K562 (cell line): ENCODE results near the gene DLGAP3. TPM values are rescaled to one million over a fixed set of nuclear protein-coding genes. Genes with fewer than 3 reads are reported as not detected.

Source experiments
- ATAC-seq: fragments of 200-7000 bp; cut with Tn5 transposase; 3 replicates; pipeline ENCODE4 v1.9.1; 2020; ENCODE audit warnings: moderate library complexity
- BruUV-seq: library from RNA; stranded (reverse); fragments of 400-500 nt; replicated peaks from 2 replicates; lab custom pipeline; 2021; lab: Mats Ljungman, UMichigan
- CTCF ChIA-PET: fragments of 300-600 bp; formaldehyde crosslinking; extraction: SDS; loops from one replicate; lab custom pipeline; 2021; ENCODE audit warnings: low intra/inter-chr PET ratio; lab: Yijun Ruan, JAX
- POLR2A ChIA-PET: fragments of 300-600, 350-650 bp; sonication (Branson Sonifier 250); formaldehyde crosslinking; extraction: SDS; loops from one replicate; lab custom pipeline; 2021; ENCODE audit warnings: antibody characterized with exemption, inconsistent platforms; lab: Yijun Ruan, JAX
- DNase-seq, 4 experiments: peaks; one replicate each; pipeline versions ENCODE4 v3.0.0 to v3.0.0-alpha.2; 2011 to 2018; ENCODE audit warnings: low spot score in 3 of 4, mixed read lengths in 3 of 4; ENCODE audit errors: extremely low read depth in 1 of 4
- FAIRE-seq: peaks from 2 replicates; lab custom pipeline; 2011; peaks lifted over from hg19 to GRCh38; lab: Jason Lieb, UNC
- H2AFZ ChIP-seq: 2 replicates; pipeline ENCODE4 v1.6.0; 2011; ENCODE audit warnings: low read depth, low read length, control low read depth, inconsistent platforms
- H3K27ac ChIP-seq: fragments of 200-600 bp; 3 replicates; pipeline ENCODE4 v1.8.0; 2011; ENCODE audit warnings: low read depth, mild to moderate bottlenecking, control low read depth, inconsistent platforms, low read length, moderate library complexity, mixed read lengths; ENCODE audit errors: extremely low read depth
- H3K27me3 ChIP-seq, 2 experiments: fragments of 300-600 bp in 1 of 2; 2 replicates in 1 of 2; 3 replicates in 1 of 2; pipeline versions ENCODE4 v1.6.0 to v1.8.0; 2011; ENCODE audit warnings: inconsistent platforms in 2 of 2, low read length in 2 of 2, mild to moderate bottlenecking in 1 of 2, mixed read lengths in 1 of 2, moderate library complexity in 1 of 2; ENCODE audit not compliant: control insufficient read depth in 2 of 2, insufficient read depth in 2 of 2
- H3K36me3 ChIP-seq: fragments of 300-600 bp; 3 replicates; pipeline ENCODE4 v1.8.0; 2011; ENCODE audit warnings: mild to moderate bottlenecking, low read length, inconsistent platforms; ENCODE audit not compliant: control insufficient read depth, insufficient read depth
- H3K4me1 ChIP-seq, 2 experiments: fragments of 200-600 bp in 1 of 2; replicated peaks in 1 of 2; 2 replicates in 1 of 2; 3 replicates in 1 of 2; pipeline versions ENCODE4 v1.5.1 to v1.8.0; 2011; ENCODE audit warnings: inconsistent platforms in 2 of 2, low read length in 2 of 2, mild to moderate bottlenecking in 1 of 2, mixed read lengths in 1 of 2, moderate library complexity in 1 of 2; ENCODE audit not compliant: control insufficient read depth in 2 of 2, insufficient read depth in 2 of 2
- H3K4me2 ChIP-seq: 2 replicates; pipeline ENCODE4 v1.6.1; 2011; ENCODE audit warnings: low read length, control low read depth, inconsistent platforms, mixed read lengths; ENCODE audit not compliant: insufficient read depth
- H3K4me3 ChIP-seq: fragments of 200-600 bp; sonication (generic), shearing (Covaris generic); 2 replicates; pipeline ENCODE4 v1.5.1; 2016; ENCODE audit warnings: control low read depth, inconsistent platforms
- H3K79me2 ChIP-seq: fragments of 200-600 bp; 3 replicates; pipeline ENCODE4 v1.8.0; 2011; ENCODE audit warnings: low read length, inconsistent platforms; ENCODE audit not compliant: control insufficient read depth, insufficient read depth
- H3K9ac ChIP-seq, 2 experiments: 2 replicates each; pipeline versions ENCODE4 v1.6.0 to v1.6.1; 2011; ENCODE audit warnings: low read depth in 2 of 2, low read length in 2 of 2, control low read depth in 1 of 2, inconsistent platforms in 1 of 2, mild to moderate bottlenecking in 1 of 2, mixed read lengths in 1 of 2; ENCODE audit not compliant: insufficient read depth in 1 of 2
- H3K9me1 ChIP-seq: one replicate; pipeline ENCODE4 v1.6.0; 2011; ENCODE audit warnings: inconsistent platforms, mild to moderate bottlenecking, low read length, moderate library complexity; ENCODE audit not compliant: control insufficient read depth, insufficient read depth
- H3K9me3 ChIP-seq: replicated peaks from 2 replicates; pipeline ENCODE4 v1.5.1; 2011; ENCODE audit warnings: low read depth, low read length, inconsistent platforms; ENCODE audit not compliant: control insufficient read depth, insufficient read depth
- H4K20me1 ChIP-seq: replicated peaks from 2 replicates; pipeline ENCODE4 v1.6.1; 2011; ENCODE audit warnings: low read length, inconsistent platforms, mixed read lengths; ENCODE audit not compliant: control insufficient read depth, insufficient read depth
- FIP1L1 ChIP-seq: fragments of 200-400 bp; formaldehyde crosslinking; IDR thresholded peaks from 2 replicates; pipeline ENCODE4 v1.6.1; 2018; ENCODE audit warnings: mild to moderate bottlenecking, low read depth, low read length; ENCODE audit not compliant: poor library complexity, severe bottlenecking
- KAT2B ChIP-seq: IDR thresholded peaks from one replicate; pipeline ENCODE4 v1.6.1; 2012; ENCODE audit warnings: low read depth, mild to moderate bottlenecking, control low read depth, inconsistent platforms, low read length, moderate library complexity
- PHF20 ChIP-seq: fragments of 450-650 bp; IDR thresholded peaks from 2 replicates; pipeline ENCODE4 v1.6.1; 2018; ENCODE audit not compliant: partially characterized antibody
- SMARCA5 ChIP-seq: fragments of 450-650 bp; IDR thresholded peaks from 2 replicates; pipeline ENCODE4 v1.6.1; 2016
- SREBF2 ChIP-seq: sonication (generic); formaldehyde crosslinking; IDR thresholded peaks from 2 replicates; pipeline ENCODE4 v1.4.0; 2020; ENCODE audit warnings: mild to moderate bottlenecking, missing genetic modification reagents
- ZNF274 ChIP-seq: IDR thresholded peaks from 2 replicates; pipeline ENCODE4 v1.6.1; 2011; ENCODE audit warnings: low read depth, mild to moderate bottlenecking, low read length, moderate library complexity, borderline replicate concordance
- ZNF282 ChIP-seq: sonication (generic); formaldehyde crosslinking; IDR thresholded peaks from 2 replicates; pipeline ENCODE4 v1.8.1; 2023; ENCODE audit warnings: missing genetic modification reagents
- ZNF644 ChIP-seq: fragments of 200-800 bp; sonication (Bioruptor generic); IDR thresholded peaks from 2 replicates; pipeline ENCODE4 v1.6.1; 2016; ENCODE audit warnings: low read depth, missing genetic modification characterization, missing compliant biosample characterization
- WGBS: fragments of 100-300 bp; shearing (Covaris generic); methylation state at CpG from one replicate; pipeline ENCODE4 v1.1.6; 2016; ENCODE audit warnings: low coverage, mixed read lengths; ENCODE audit not compliant: insufficient coverage; ENCODE audit errors: missing lambda C conversion rate; 5-methylcytosine and 5-hydroxymethylcytosine counted together
- in situ Hi-C: fragments of 300-500 bp; cut with MboI; formaldehyde crosslinking; loops from 4 replicates; pipeline ENCODE4 v1.15.0; 2018; ENCODE audit warnings: inconsistent platforms, mixed read lengths
- intact Hi-C: fragments of 100-400 bp; cut with micrococcal nuclease; formaldehyde crosslinking; loops from 2 replicates; pipeline ENCODE4 v1.14.2; 2022
- polyA plus RNA-seq, 8 experiments: library from polyadenylated mRNA; depleted of rRNA in 4 of 8; stranded (reverse) in 5 of 8; unstranded in 3 of 8; fragments of >200 nt; fragmentation: Nextera tagmentation in 2 of 8; fragmentation: Illumina TruSeq in 1 of 8; extraction: Ambion mirVana in 2 of 8; extraction: Trizol in 1 of 8; gene quantifications; 2 replicates each; pipeline versions ENCODE4 v1.2.1 to v1.2.3, GENCODE V29; 2011 to 2014; ENCODE audit warnings: inconsistent platforms in 1 of 8, missing spikeins in 1 of 8
- total RNA-seq, 7 experiments: library from RNA; depleted of rRNA in 6 of 7; stranded (reverse); fragments of >200 nt in 6 of 7; fragmentation: Illumina TruSeq in 2 of 7; extraction: Trizol in 2 of 7; gene quantifications; 2 replicates each; pipeline versions ENCODE4 v1.2.1 to v1.2.3, GENCODE V29; 2011 to 2021; ENCODE audit warnings: low replicate concordance in 1 of 7
- TF ChIP-seq, protein P1 (sequence below): fragments of 250-450 bp; sonication (Bioruptor Pico); IDR thresholded peaks from 2 replicates; pipeline ENCODE4 v1.5.0; 2021
- TF ChIP-seq, protein P2 (sequence below): fragments of 250-450 bp; sonication (Bioruptor Pico); IDR thresholded peaks from 2 replicates; pipeline ENCODE4 v1.5.0; 2021; ENCODE audit warnings: mild to moderate bottlenecking, moderate library complexity
- TF ChIP-seq, protein P3 (sequence below): fragments of 450-650 bp; IDR thresholded peaks from 2 replicates; pipeline ENCODE4 v1.6.1; 2016; ENCODE audit warnings: borderline replicate concordance
- TF ChIP-seq, protein P4 (sequence below): fragments of 450-650 bp; formaldehyde crosslinking; IDR thresholded peaks from 2 replicates; pipeline ENCODE4 v1.4.0; 2022; ENCODE audit warnings: mild to moderate bottlenecking, moderate library complexity

Gene DLGAP3
- total and polyA plus RNA-seq, 9 of the 15 experiments (the other 6 are each of a cell fraction or from before 2014, with no cell fraction given): 0.01 to 0.16 (median 0.07) TPM; not detected in 6

DNA sequence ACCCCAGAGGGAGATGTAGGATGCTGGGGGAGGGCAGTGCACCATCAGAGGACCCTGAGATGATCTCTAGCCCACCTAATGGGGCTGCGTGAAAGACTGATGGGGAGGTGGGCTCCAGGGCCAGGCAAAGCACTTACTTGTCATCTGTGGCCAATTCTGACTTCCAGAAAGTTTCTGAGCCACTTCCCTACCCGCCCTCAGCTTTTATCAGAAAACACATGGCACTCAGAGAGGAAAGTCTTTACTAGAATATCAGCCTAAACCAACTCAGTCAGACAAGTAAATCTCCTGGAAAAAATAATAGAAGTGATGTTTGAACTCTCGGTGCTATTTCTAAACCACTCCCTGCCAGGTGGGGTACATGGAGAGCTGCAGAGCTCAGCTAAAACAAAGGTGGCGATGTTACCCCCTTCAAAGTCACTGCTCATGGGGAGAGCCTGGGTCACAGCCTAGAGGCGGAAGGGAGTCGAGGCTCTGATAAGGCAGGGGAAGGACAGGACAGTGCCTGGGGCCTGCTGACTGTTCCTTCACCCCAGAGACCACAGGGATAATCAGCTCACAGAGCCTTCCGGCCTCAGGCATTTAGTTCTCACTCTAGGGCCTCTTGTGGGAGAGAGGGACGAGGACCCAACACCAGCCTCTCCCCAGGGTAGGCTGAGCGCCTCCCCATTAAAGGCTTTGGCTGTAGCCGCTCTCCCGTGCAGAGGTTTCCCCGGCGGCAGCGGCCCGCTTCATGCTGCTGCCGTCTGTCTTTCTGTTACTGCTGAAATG is 84.1 kb downstream of the DLGAP3 start:
- Histone ChIP-seq H3K27me3 (no peaks in the 10 kb centered on the region), H3K36me3 (no peaks in the 10 kb centered on the region), H3K4me2 (peak overlapping the region; percentile 41), H3K9me1 (peaks cover 8% of the 10 kb centered on the region), H3K4me1 (peaks cover 38 to 56% of the 10 kb centered on the region in 2 experiments), H3K27ac (peak overlapping the region; percentile 61), H3K9ac (peak overlapping the region; percentile 35 to 66), H3K79me2 (no peaks in the 10 kb centered on the region), H2AFZ (peak overlapping the region; percentile 83), H3K9me3 (no peaks in the 10 kb centered on the region), H3K4me3 (no peak overlapping the region), H4K20me1 (0 out of 2 replicates have a peak, but pooled peaks cover 5% of the 10 kb centered on the region)
- intact Hi-C loops: loop anchor here (1.0 kb wide), 1 partner anchor 59 kb away; no protein-coding TSS in a partner anchor
- no TSS peak for BruUV-seq
- POLR2A ChIA-PET: interaction anchor here (0.6 to 1.2 kb wide), 6 partner anchors 19 to 366 kb away, joined by 3 read pairs; no protein-coding TSS in a partner anchor
- peak; percentile 90 for ATAC-seq
- in situ Hi-C loops: loop anchor here (5.0 kb wide), 1 partner anchor 58 kb away; no protein-coding TSS in a partner anchor
- 9% methylated on average over 16 of the region's 16 CpGs for WGBS
- CTCF ChIA-PET: no interaction called here
- peak; percentile 69 to 92 (median 82) for DNase-seq
- FAIRE-seq: peak; percentile 93
- TF ChIP-seq PHF20 (no peak), SMARCA5 (no peak), ZNF274 (no peak), ZNF644 (tag) (peak; percentile 51; the same call in 1 of the 2 replicates), FIP1L1 (no peak), SREBF2 (CRISPR knock-in tag) (no peak), ZNF282 (CRISPR knock-in tag) (no peak), KAT2B (no peak)
- TF ChIP-seq, protein P1, sequence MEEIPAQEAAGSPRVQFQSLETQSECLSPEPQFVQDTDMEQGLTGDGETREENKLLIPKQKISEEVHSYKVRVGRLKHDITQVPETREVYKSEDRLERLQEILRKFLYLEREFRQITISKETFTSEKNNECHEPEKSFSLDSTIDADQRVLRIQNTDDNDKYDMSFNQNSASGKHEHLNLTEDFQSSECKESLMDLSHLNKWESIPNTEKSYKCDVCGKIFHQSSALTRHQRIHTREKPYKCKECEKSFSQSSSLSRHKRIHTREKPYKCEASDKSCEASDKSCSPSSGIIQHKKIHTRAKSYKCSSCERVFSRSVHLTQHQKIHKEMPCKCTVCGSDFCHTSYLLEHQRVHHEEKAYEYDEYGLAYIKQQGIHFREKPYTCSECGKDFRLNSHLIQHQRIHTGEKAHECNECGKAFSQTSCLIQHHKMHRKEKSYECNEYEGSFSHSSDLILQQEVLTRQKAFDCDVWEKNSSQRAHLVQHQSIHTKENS (CRISPR knock-in tag): no peak
- TF ChIP-seq, protein P2, sequence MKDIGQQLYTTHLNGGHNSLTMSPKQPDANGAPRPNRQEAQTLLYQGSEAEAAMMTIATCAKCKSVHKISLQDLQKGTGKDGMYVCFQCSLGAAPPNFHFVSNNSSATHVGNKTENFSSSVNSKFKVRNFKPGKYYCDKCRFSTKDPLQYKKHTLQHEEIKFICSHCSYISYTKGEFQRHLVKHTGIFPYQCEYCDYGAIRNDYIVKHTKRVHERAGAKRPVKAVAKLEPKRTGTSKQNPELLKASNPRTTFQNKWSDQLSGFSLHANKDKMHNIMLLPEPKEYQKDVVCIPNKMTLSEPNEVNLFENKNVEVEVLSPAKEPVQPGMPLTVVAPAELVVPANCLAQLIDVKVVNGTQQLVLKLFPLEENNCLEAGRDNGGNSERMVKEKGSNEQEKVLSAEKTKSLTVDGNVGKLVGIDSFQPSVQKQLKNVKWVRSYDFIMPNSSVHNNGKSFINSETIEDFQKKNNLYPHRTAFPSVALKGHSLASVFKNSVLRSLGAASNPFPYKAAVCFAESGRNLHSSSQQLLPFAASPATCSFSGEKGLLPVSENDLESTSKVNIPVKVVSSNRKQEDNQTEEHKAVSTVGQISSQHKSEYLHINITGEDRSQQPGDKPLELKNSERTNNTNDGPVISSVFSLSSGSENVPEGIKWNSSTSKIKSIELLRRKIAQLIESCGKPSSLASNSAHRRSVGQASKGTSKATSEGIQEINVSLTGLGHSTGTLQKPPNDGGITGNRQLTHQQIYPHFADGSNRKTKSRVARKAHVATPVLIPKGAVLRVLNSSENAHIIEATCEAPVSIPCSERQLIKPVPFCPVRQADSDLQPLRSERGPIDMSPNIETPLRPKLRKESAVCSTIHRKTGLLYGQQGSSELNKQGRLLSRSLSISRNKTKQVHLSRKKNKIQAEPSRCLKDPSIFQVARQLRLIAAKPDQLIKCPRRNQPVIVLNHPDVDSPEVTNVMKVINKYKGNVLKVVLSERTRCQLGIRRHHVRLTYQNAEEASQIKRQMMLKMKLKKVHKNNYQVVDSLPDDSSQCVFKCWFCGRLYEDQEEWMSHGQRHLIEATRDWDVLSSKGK (CRISPR knock-in tag): no peak
- TF ChIP-seq, protein P3, sequence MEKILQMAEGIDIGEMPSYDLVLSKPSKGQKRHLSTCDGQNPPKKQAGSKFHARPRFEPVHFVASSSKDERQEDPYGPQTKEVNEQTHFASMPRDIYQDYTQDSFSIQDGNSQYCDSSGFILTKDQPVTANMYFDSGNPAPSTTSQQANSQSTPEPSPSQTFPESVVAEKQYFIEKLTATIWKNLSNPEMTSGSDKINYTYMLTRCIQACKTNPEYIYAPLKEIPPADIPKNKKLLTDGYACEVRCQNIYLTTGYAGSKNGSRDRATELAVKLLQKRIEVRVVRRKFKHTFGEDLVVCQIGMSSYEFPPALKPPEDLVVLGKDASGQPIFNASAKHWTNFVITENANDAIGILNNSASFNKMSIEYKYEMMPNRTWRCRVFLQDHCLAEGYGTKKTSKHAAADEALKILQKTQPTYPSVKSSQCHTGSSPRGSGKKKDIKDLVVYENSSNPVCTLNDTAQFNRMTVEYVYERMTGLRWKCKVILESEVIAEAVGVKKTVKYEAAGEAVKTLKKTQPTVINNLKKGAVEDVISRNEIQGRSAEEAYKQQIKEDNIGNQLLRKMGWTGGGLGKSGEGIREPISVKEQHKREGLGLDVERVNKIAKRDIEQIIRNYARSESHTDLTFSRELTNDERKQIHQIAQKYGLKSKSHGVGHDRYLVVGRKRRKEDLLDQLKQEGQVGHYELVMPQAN: no peak
- TF ChIP-seq, protein P4, sequence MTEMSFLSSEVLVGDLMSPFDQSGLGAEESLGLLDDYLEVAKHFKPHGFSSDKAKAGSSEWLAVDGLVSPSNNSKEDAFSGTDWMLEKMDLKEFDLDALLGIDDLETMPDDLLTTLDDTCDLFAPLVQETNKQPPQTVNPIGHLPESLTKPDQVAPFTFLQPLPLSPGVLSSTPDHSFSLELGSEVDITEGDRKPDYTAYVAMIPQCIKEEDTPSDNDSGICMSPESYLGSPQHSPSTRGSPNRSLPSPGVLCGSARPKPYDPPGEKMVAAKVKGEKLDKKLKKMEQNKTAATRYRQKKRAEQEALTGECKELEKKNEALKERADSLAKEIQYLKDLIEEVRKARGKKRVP (CRISPR knock-in tag): no peak
